ENCODE measurements around the gene DOK1.
A peak's percentile ranks its signal among the peaks of the same experiment; 100 is the strongest.

DOK1 gene

GRCh38 chr2:74553892-74554819 is at the start of gene DOK1, which contains the start of gene LOXL3:
TSS of gene DOK1 (plus strand) at chr2:74554720. CDS start at chr2:74554755, 35 bp downstream.
TSS of gene LOXL3 (minus strand) at chr2:74553942. CDS start at chr2:74552634, 1,308 bp downstream.
- H3K4me3 Mint-ChIP-seq: peak within 1 kb of the TSS; percentile 96
- H3K36me3 Mint-ChIP-seq (ENCODE audit: low read depth): peaks cover 11% of the 10 kb centered on the region
- peaks cover 23% of the 10 kb centered on the region for H3K4me1 Mint-ChIP-seq (ENCODE audit: low read depth)
- H3K27ac Mint-ChIP-seq: peak within 1 kb of the TSS; percentile 94
- H3K9me3 Mint-ChIP-seq: no peaks in the 10 kb centered on the region
- H3K27me3 Mint-ChIP-seq (ENCODE audit: low read depth): peaks cover 14% of the 10 kb centered on the region

- peaks cover 29% of the 10 kb centered on the region for H3K36me3 Mint-ChIP-seq (ENCODE audit: low read depth)
- H3K27me3 Mint-ChIP-seq (ENCODE audit: low read depth): peaks cover 45% of the 10 kb centered on the region
- peak overlapping the region; percentile 69 for H3K4me3 Mint-ChIP-seq
- H3K4me1 Mint-ChIP-seq (ENCODE audit: low read depth): peaks cover 50% of the 10 kb centered on the region
- H3K9me3 Mint-ChIP-seq: no peaks in the 10 kb centered on the region
- H3K27ac Mint-ChIP-seq: no peak overlapping the region
Measured at GRCh38 chr2:74505448-74506246, 48.9 kb upstream of the DOK1 start.

- H3K27me3 Mint-ChIP-seq (ENCODE audit: low read depth): peaks cover 43% of the 10 kb centered on the region
- H3K9me3 Mint-ChIP-seq: no peaks in the 10 kb centered on the region
- peaks cover 50% of the 10 kb centered on the region for H3K4me1 Mint-ChIP-seq (ENCODE audit: low read depth)
- peaks cover 27% of the 10 kb centered on the region for H3K36me3 Mint-ChIP-seq (ENCODE audit: low read depth)
- H3K4me3 Mint-ChIP-seq: peak within 1 kb of the TSS; percentile 99
- peak within 1 kb of the TSS; percentile 100 for H3K27ac Mint-ChIP-seq
Measured at GRCh38 chr2:74507145-74507925, 47.2 kb upstream of the DOK1 start, which contains the start of gene PCGF1. TSS of gene PCGF1 (minus strand) at chr2:74507695. CDS start at chr2:74507668, 27 bp downstream.

DNA sequence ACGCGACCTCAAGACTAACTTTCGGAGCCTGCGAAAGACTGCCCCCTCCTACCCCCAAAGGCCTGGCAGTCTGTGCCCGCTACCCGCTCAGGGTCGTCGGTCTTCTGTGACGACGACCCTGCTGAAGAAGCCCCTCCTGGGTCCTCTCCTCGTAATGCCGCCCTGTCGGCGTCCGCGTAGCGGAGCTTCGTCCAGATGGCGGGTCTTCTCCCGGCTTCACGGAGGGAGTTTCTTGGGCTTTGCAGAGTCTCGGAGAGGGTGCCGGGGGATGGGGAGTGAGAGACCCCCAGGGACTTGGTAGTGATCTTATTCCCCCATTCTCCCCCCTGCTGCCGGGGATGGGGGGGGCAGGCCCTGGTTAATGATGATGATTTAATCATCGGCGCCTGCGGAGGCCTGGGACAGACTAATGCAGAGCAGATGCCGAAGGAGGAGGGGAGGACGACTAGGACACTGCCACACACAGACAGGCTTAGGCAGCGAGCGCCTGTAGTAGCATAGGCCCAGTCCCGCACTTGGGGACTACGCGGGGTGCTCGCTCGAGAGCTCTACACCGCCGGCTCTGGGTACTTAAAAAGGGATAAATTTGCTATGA is 46.5 kb upstream of the DOK1 start:
- peak overlapping the region; percentile 99 for H3K4me3 Mint-ChIP-seq
- H3K36me3 Mint-ChIP-seq (ENCODE audit: low read depth): peaks cover 27% of the 10 kb centered on the region
- H3K9me3 Mint-ChIP-seq: no peaks in the 10 kb centered on the region
- peak overlapping the region; percentile 100 for H3K27ac Mint-ChIP-seq
- H3K27me3 Mint-ChIP-seq (ENCODE audit: low read depth): peaks cover 43% of the 10 kb centered on the region
- H3K4me1 Mint-ChIP-seq (ENCODE audit: low read depth): peaks cover 46% of the 10 kb centered on the region

GRCh38 chr2:74510272-74510671 is 44.2 kb upstream of the DOK1 start:
- Mint-ChIP-seq H3K36me3 (ENCODE audit: low read depth) (peaks cover 17% of the 10 kb centered on the region), H3K4me3 (no peak overlapping the region), H3K27ac (no peak overlapping the region), H3K27me3 (ENCODE audit: low read depth) (peaks cover 48% of the 10 kb centered on the region), H3K4me1 (ENCODE audit: low read depth) (peaks cover 39% of the 10 kb centered on the region), H3K9me3 (no peaks in the 10 kb centered on the region)

GRCh38 chr2:74511104-74511989 is 43.2 kb upstream of the DOK1 start:
- Mint-ChIP-seq H3K27me3 (ENCODE audit: low read depth) (peaks cover 56% of the 10 kb centered on the region), H3K27ac (no peak overlapping the region), H3K4me1 (ENCODE audit: low read depth) (peaks cover 37% of the 10 kb centered on the region)

DNA sequence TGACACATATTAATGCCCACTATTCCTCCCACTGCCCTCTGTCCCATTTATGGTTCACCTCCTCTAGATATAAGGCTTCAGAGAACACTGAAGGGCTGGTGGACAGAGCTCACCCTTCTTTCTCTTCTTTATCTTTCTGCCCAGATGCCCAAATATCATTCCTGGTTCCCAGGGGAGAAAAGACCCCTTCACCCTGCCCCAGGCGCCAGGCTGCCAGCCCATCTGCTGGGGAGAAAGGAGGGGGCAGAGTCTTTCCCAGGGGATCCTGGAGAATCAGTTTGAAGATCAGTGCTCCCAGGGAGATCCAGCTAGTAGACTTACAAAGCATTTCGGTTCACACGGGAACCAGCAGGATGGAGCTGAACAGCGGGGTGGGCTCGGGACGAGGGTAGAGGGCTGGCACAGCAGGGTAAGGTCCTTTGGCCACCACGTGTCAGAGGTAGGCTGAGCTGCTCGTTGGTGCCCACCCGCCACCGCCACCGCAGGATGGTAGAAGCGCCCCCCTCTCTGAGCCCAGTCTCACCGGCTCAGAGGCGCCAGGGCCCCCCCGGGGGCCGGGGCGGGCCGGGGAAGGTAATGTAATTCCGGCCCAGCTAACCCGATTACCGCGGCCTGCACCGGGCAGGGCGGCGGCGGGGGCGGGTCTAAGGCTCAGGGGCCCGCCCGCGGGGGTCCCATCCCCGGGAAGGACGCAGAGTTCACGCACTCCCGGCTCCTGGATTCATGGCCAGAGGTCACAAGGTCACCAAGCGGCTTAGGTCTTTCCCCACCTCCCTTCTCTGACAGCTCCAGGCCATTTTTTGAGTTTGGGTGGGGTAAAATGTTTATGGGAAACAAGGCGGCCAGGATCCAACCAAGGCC is 41.5 kb upstream of the DOK1 start:
- Mint-ChIP-seq H3K4me3 (peak overlapping the region; percentile 65), H3K27ac (no peak overlapping the region), H3K27me3 (ENCODE audit: low read depth) (peaks cover 68% of the 10 kb centered on the region), H3K4me1 (ENCODE audit: low read depth) (peaks cover 29% of the 10 kb centered on the region), H3K9me3 (no peaks in the 10 kb centered on the region), H3K36me3 (ENCODE audit: low read depth) (peaks cover 11% of the 10 kb centered on the region)

More at GRCh38 chr2:74511104-74511989, 43.2 kb upstream of the DOK1 start:
- Mint-ChIP-seq H3K4me3 (no peak overlapping the region), H3K9me3 (no peaks in the 10 kb centered on the region), H3K36me3 (ENCODE audit: low read depth) (peaks cover 13% of the 10 kb centered on the region)

- Mint-ChIP-seq H3K4me3 (peak overlapping the region; percentile 65), H3K36me3 (ENCODE audit: low read depth) (peaks cover 8% of the 10 kb centered on the region), H3K9me3 (no peaks in the 10 kb centered on the region), H3K27ac (no peak overlapping the region), H3K4me1 (ENCODE audit: low read depth) (peaks cover 22% of the 10 kb centered on the region), H3K27me3 (ENCODE audit: low read depth) (peaks cover 77% of the 10 kb centered on the region)
Measured at GRCh38 chr2:74513605-74514367, 40.7 kb upstream of the DOK1 start.

DNA sequence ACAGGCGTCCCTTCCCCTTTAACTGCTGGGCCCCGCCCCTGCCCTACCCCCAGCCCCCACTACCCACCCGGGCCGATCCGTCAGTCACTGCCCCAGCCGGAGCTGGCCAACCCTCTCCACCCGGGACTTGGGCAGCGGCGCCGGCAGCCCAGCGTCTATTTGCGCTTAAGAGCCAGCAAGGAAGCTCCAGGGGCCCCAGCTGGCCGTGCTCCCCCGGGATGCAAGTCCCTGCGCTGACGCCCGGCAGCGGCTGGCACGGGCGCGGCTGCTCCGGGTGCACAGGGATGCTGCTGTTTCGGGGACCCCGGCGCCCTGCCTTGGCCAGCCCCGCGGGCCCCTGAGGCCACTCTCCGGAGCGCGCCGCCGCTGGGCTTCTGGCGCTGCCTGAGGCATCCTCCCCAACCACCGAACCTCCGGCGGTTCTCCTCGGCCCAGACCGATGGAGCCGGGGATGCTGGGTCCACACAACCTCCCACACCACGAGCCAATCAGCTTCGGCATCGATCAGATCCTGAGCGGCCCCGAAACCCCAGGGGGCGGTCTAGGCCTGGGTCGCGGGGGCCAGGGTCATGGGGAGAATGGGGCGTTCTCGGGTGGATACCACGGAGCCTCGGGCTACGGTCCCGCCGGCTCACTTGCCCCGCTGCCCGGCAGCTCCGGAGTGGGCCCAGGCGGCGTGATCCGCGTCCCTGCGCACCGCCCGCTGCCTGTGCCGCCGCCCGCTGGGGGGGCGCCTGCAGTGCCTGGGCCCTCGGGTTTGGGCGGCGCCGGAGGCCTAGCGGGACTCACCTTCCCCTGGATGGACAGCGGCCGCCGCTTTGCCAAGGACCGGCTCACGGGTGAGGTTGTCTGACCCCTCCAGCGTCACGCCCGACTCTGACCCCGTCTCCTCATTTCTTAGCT is 39.9 kb upstream of the DOK1 start, which contains the start of gene TLX2:
TSS of gene TLX2 (plus strand) at position 83 of the 903 bp plus-strand sequence. CDS start at position 440, 357 bp downstream.
- Mint-ChIP-seq H3K4me1 (ENCODE audit: low read depth) (peaks cover 21% of the 10 kb centered on the region), H3K36me3 (ENCODE audit: low read depth) (peaks cover 8% of the 10 kb centered on the region), H3K9me3 (no peaks in the 10 kb centered on the region), H3K27ac (no peak within 1 kb of the TSS), H3K27me3 (ENCODE audit: low read depth) (peaks cover 82% of the 10 kb centered on the region), H3K4me3 (peak within 1 kb of the TSS; percentile 80)

DNA sequence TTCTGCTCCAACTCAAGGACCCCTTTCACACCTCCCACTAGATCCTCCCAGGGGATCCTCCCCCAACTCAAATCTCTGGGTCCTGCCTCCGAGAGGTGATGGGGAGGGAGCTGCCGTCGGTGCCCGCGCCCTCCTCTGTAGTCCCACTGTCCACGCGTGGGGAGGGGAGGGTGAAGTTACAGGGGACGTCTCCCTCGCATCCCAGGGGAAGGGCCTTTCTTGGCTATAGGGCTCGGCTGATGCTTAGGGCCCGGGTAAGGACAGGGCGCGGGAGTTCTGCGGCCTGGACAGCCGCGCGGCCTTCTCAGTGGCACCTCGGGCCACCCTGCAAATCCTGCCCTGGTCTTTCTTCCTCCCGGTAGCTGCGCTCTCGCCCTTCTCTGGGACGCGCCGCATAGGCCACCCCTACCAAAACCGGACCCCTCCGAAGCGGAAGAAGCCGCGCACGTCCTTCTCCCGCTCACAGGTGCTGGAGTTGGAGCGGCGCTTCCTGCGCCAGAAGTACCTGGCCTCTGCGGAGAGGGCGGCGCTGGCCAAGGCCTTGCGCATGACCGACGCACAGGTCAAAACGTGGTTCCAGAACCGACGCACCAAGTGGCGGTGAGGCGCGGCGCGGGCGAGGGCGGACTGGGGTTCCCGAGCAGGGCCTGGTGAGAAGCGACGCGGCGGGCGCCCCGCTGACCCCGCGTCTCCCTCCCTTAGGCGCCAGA is 39.1 kb upstream of the DOK1 start:
- Mint-ChIP-seq H3K4me3 (peak overlapping the region; percentile 80), H3K36me3 (ENCODE audit: low read depth) (peaks cover 8% of the 10 kb centered on the region), H3K27me3 (ENCODE audit: low read depth) (peaks cover 85% of the 10 kb centered on the region), H3K4me1 (ENCODE audit: low read depth) (peaks cover 19% of the 10 kb centered on the region), H3K27ac (no peak overlapping the region), H3K9me3 (no peaks in the 10 kb centered on the region)
